WTC11 (cell line): Measurements from ENCODE around the gene SLC44A2. TPM values are rescaled to one million over a fixed set of nuclear protein-coding genes. Genes with fewer than 3 reads are reported as not detected.

Experiments
- ATAC-seq: fragments of 200-7000 bp; cut with Tn5 transposase; 2 replicates; pipeline ENCODE4 v1.10.0; 2021; ENCODE audit warnings: mild to moderate bottlenecking, moderate library complexity
- CTCF ChIA-PET: fragments of 300-600 bp; sonication (Branson Sonifier 250); formaldehyde crosslinking; loops from one replicate; lab custom pipeline; 2021; ENCODE audit warnings: antibody characterized with exemption; lab: Charles Lee
- POLR2A ChIA-PET: fragments of 350-600 bp; sonication (Branson Sonifier 250); formaldehyde crosslinking; loops from one replicate; lab custom pipeline; 2021; ENCODE audit warnings: antibody characterized with exemption; lab: Charles Lee
- DNase-seq: peaks from one replicate; pipeline ENCODE4 v3.0.0; 2021; ENCODE audit warnings: low spot score
- H3K27ac Mint-ChIP-seq: 2 replicates; pipeline ENCODE4 v1.8.0; 2021; ENCODE audit warnings: mixed read lengths
- H3K27me3 Mint-ChIP-seq: 2 replicates; pipeline ENCODE4 v1.8.0; 2021; ENCODE audit warnings: low read depth, mild to moderate bottlenecking, moderate library complexity, mixed read lengths
- H3K36me3 Mint-ChIP-seq: 2 replicates; pipeline ENCODE4 v1.8.0; 2021; ENCODE audit warnings: mixed read lengths
- H3K4me1 Mint-ChIP-seq: 2 replicates; pipeline ENCODE4 v1.8.0; 2022; ENCODE audit warnings: mixed read lengths
- H3K4me3 Mint-ChIP-seq: 2 replicates; pipeline ENCODE4 v1.8.0; 2021; ENCODE audit warnings: mild to moderate bottlenecking, moderate library complexity, mixed read lengths
- H3K9me3 Mint-ChIP-seq: 2 replicates; pipeline ENCODE4 v1.8.0; 2021; ENCODE audit warnings: mixed read lengths
- ATF1 ChIP-seq: sonication (generic); formaldehyde crosslinking; IDR thresholded peaks from 2 replicates; pipeline ENCODE4 v1.8.1; 2023; ENCODE audit warnings: mild to moderate bottlenecking, moderate library complexity, missing genetic modification reagents
- CREB1 ChIP-seq: sonication (generic); formaldehyde crosslinking; IDR thresholded peaks from 2 replicates; pipeline ENCODE4 v1.8.0; 2023; ENCODE audit warnings: mild to moderate bottlenecking, missing genetic modification reagents
- CREM ChIP-seq: sonication (generic); formaldehyde crosslinking; IDR thresholded peaks from 2 replicates; pipeline ENCODE4 v1.8.1; 2022; ENCODE audit warnings: mild to moderate bottlenecking, missing genetic modification reagents, moderate library complexity
- ELF4 ChIP-seq: sonication (generic); formaldehyde crosslinking; IDR thresholded peaks from 2 replicates; pipeline ENCODE4 v1.8.1; 2022; ENCODE audit warnings: low read depth, mild to moderate bottlenecking, moderate library complexity, missing genetic modification reagents
- ETV6 ChIP-seq: sonication (generic); formaldehyde crosslinking; IDR thresholded peaks from 2 replicates; pipeline ENCODE4 v1.8.1; 2022; ENCODE audit warnings: mild to moderate bottlenecking, missing genetic modification reagents
- FOXJ3 ChIP-seq: sonication (generic); formaldehyde crosslinking; IDR thresholded peaks from 2 replicates; pipeline ENCODE4 v1.9.0; 2021; ENCODE audit warnings: missing genetic modification reagents, mild to moderate bottlenecking, borderline replicate concordance
- FOXK1 ChIP-seq: sonication (generic); formaldehyde crosslinking; IDR thresholded peaks from 2 replicates; pipeline ENCODE4 v1.8.0; 2022; ENCODE audit warnings: mild to moderate bottlenecking, moderate library complexity, missing genetic modification reagents
- GABPB1 ChIP-seq: sonication (generic); formaldehyde crosslinking; IDR thresholded peaks from 2 replicates; pipeline ENCODE4 v1.8.1; 2023; ENCODE audit warnings: mild to moderate bottlenecking, missing genetic modification reagents
- MXD4 ChIP-seq: fragments of 250-450 bp; sonication (Bioruptor Pico); IDR thresholded peaks from 2 replicates; pipeline ENCODE4 v1.8.0; 2021; ENCODE audit warnings: mild to moderate bottlenecking, moderate library complexity, borderline replicate concordance
- NFATC4 ChIP-seq: fragments of 250-450 bp; sonication (Bioruptor Pico); IDR thresholded peaks from 2 replicates; pipeline ENCODE4 v1.9.0; 2021; ENCODE audit warnings: mild to moderate bottlenecking
- NFYB ChIP-seq: sonication (generic); formaldehyde crosslinking; conservative IDR thresholded peaks from 2 replicates; pipeline ENCODE4 v1.8.0; 2022; ENCODE audit warnings: low read depth, missing genetic modification reagents
- NR1H2 ChIP-seq: sonication (generic); formaldehyde crosslinking; IDR thresholded peaks from 2 replicates; pipeline ENCODE4 v1.9.0; 2021; ENCODE audit warnings: mild to moderate bottlenecking, moderate library complexity, missing genetic modification reagents
- NR3C1 ChIP-seq: sonication (generic); formaldehyde crosslinking; conservative IDR thresholded peaks from 2 replicates; pipeline ENCODE4 v1.8.1; 2023; ENCODE audit warnings: low read depth, mild to moderate bottlenecking, missing genetic modification reagents
- PRRX2 ChIP-seq: fragments of 250-450 bp; sonication (Bioruptor Pico); IDR thresholded peaks from 2 replicates; pipeline ENCODE4 v1.8.0; 2021; ENCODE audit warnings: mild to moderate bottlenecking
- RELA ChIP-seq: sonication (generic); formaldehyde crosslinking; IDR thresholded peaks from 2 replicates; pipeline ENCODE4 v1.8.1; 2022; ENCODE audit warnings: missing genetic modification reagents, mild to moderate bottlenecking, borderline replicate concordance
- RORB ChIP-seq: fragments of 250-450 bp; sonication (Bioruptor Pico); IDR thresholded peaks from 2 replicates; pipeline ENCODE4 v1.9.0; 2021; ENCODE audit warnings: mild to moderate bottlenecking
- SMAD3 ChIP-seq: sonication (generic); formaldehyde crosslinking; IDR thresholded peaks from 2 replicates; pipeline ENCODE4 v1.8.0; 2022; ENCODE audit warnings: missing genetic modification reagents, mild to moderate bottlenecking, borderline replicate concordance
- TEAD4 ChIP-seq: sonication (generic); formaldehyde crosslinking; IDR thresholded peaks from 2 replicates; pipeline ENCODE4 v1.8.0; 2022; ENCODE audit warnings: mild to moderate bottlenecking, missing genetic modification reagents
- ZBTB21 ChIP-seq: sonication (generic); formaldehyde crosslinking; IDR thresholded peaks from 2 replicates; pipeline ENCODE4 v1.8.1; 2023; ENCODE audit warnings: mild to moderate bottlenecking, missing genetic modification reagents, borderline replicate concordance
- ZNF138 ChIP-seq: sonication (generic); formaldehyde crosslinking; conservative IDR thresholded peaks from 2 replicates; pipeline ENCODE4 v1.8.1; 2022; ENCODE audit warnings: mild to moderate bottlenecking, moderate library complexity, missing genetic modification reagents
- ZNF263 ChIP-seq: sonication (generic); formaldehyde crosslinking; IDR thresholded peaks from 2 replicates; pipeline ENCODE4 v1.8.1; 2022; ENCODE audit warnings: low read depth, mild to moderate bottlenecking, moderate library complexity, missing genetic modification reagents
- total RNA-seq: library from RNA; stranded (reverse); gene quantifications from 3 replicates; pipeline ENCODE4 v1.2.3, GENCODE V29; 2021
- TF ChIP-seq, protein P1 (sequence below): sonication (generic); formaldehyde crosslinking; IDR thresholded peaks from 2 replicates; pipeline ENCODE4 v1.8.0; 2023; ENCODE audit warnings: missing genetic modification reagents
- TF ChIP-seq, protein P2 (sequence below): sonication (generic); formaldehyde crosslinking; IDR thresholded peaks from 2 replicates; pipeline ENCODE4 v1.8.1; 2023; ENCODE audit warnings: mild to moderate bottlenecking, missing genetic modification reagents
- TF ChIP-seq, protein P3 (sequence below): sonication (generic); formaldehyde crosslinking; IDR thresholded peaks from 2 replicates; pipeline ENCODE4 v1.8.1; 2022; ENCODE audit warnings: mild to moderate bottlenecking, moderate library complexity, missing genetic modification reagents
- TF ChIP-seq, protein P4 (sequence below): sonication (generic); formaldehyde crosslinking; IDR thresholded peaks from 2 replicates; pipeline ENCODE4 v1.8.0; 2022; ENCODE audit warnings: mild to moderate bottlenecking, missing genetic modification reagents
- TF ChIP-seq, protein P5 (sequence below): sonication (generic); formaldehyde crosslinking; IDR thresholded peaks from 2 replicates; pipeline ENCODE4 v1.8.0; 2022; ENCODE audit warnings: mild to moderate bottlenecking, missing genetic modification reagents
- TF ChIP-seq, protein P6 (sequence below): sonication (generic); formaldehyde crosslinking; conservative IDR thresholded peaks from 2 replicates; pipeline ENCODE4 v1.8.1; 2022; ENCODE audit warnings: mild to moderate bottlenecking, missing genetic modification reagents
- TF ChIP-seq, protein P7 (sequence below): fragments of 250-450 bp; sonication (Bioruptor Pico); IDR thresholded peaks from 2 replicates; pipeline ENCODE4 v1.9.0; 2021; ENCODE audit warnings: mild to moderate bottlenecking
- TF ChIP-seq, protein P8 (sequence below): sonication (generic); formaldehyde crosslinking; conservative IDR thresholded peaks from 2 replicates; pipeline ENCODE4 v1.8.1; 2023; ENCODE audit warnings: mild to moderate bottlenecking, low read depth, missing genetic modification reagents, moderate library complexity

The SLC44A2 gene
- total RNA-seq, 1 experiment from 2014 or later = 109 TPM

DNA sequence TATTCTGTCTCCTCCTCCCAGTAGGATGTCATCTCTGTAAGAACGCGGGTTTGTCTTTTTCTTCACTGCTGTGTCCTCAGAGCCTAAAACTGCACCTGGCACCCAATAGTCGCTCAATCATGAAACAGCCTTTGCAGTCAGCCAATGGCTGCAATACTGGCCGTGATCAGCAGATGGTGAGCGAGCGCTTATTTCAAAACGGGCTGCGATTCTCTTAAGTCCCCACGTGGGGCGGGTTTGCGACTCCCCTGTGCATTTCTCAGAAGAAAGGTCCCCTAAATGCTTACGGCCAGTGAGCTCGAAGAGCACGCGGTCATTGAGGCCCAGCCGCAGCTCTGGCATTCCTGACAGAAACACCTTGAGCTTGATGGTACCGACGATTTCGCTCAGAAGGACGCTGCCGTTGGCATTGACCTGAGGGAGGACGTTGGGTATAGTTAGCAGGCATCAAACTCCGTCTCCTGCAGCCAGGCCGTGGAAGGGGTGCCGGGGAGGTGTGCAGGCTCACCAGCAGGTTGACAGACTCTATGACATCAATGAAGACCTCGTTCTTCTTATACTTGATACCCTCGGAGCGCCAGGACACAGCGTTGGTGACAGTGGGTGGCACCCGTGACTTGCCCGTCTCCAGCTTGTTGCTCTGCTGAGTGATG, 44.2 kb upstream of the SLC44A2 start:
- Mint-ChIP-seq H3K9me3 (no peaks in the 10 kb centered on the region), H3K27ac (peak overlapping the region; percentile 84), H3K36me3 (peaks cover 51% of the 10 kb centered on the region), H3K4me1 (peaks cover 5% of the 10 kb centered on the region), H3K27me3 (no peaks in the 10 kb centered on the region), H3K4me3 (no peak overlapping the region)
- ChIA-PET CTCF (interaction anchor here (0.6 to 4.5 kb wide), 57 partner anchors 9 to 255 kb away, joined by 3 to 276 read pairs (median 5); partner anchors contain the start of genes DNM2, KRI1, QTRT1 and SLC44A2), POLR2A (interaction anchor here (0.9 to 1.1 kb wide), 2 partner anchors 21 to 64 kb away, joined by 3 to 7 read pairs; no protein-coding TSS in a partner anchor)
- peak; percentile 94 for DNase-seq
- peak; percentile 91 for ATAC-seq
- no peak for TF ChIP-seq ZBTB21 (CRISPR knock-in tag)
- TF ChIP-seq TEAD4 (CRISPR knock-in tag) = no peak
- no peak for TF ChIP-seq SMAD3 (CRISPR knock-in tag)
- no peak for TF ChIP-seq ETV6 (CRISPR knock-in tag)
- TF ChIP-seq ZNF263 (CRISPR knock-in tag) = no peak
- TF ChIP-seq CREM = no peak
- TF ChIP-seq, protein P1, sequence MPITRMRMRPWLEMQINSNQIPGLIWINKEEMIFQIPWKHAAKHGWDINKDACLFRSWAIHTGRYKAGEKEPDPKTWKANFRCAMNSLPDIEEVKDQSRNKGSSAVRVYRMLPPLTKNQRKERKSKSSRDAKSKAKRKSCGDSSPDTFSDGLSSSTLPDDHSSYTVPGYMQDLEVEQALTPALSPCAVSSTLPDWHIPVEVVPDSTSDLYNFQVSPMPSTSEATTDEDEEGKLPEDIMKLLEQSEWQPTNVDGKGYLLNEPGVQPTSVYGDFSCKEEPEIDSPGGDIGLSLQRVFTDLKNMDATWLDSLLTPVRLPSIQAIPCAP = no peak
- no peak for TF ChIP-seq NR3C1 (CRISPR knock-in tag)
- TF ChIP-seq, protein P2, sequence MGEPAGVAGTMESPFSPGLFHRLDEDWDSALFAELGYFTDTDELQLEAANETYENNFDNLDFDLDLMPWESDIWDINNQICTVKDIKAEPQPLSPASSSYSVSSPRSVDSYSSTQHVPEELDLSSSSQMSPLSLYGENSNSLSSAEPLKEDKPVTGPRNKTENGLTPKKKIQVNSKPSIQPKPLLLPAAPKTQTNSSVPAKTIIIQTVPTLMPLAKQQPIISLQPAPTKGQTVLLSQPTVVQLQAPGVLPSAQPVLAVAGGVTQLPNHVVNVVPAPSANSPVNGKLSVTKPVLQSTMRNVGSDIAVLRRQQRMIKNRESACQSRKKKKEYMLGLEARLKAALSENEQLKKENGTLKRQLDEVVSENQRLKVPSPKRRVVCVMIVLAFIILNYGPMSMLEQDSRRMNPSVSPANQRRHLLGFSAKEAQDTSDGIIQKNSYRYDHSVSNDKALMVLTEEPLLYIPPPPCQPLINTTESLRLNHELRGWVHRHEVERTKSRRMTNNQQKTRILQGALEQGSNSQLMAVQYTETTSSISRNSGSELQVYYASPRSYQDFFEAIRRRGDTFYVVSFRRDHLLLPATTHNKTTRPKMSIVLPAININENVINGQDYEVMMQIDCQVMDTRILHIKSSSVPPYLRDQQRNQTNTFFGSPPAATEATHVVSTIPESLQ (CRISPR knock-in tag) = no peak
- no peak for TF ChIP-seq PRRX2 (CRISPR knock-in tag)
- TF ChIP-seq ATF1 = no peak
- TF ChIP-seq ZNF138 = no peak
- TF ChIP-seq RORB = no peak
- no peak for TF ChIP-seq ELF4 (CRISPR knock-in tag)
- TF ChIP-seq, protein P3, sequence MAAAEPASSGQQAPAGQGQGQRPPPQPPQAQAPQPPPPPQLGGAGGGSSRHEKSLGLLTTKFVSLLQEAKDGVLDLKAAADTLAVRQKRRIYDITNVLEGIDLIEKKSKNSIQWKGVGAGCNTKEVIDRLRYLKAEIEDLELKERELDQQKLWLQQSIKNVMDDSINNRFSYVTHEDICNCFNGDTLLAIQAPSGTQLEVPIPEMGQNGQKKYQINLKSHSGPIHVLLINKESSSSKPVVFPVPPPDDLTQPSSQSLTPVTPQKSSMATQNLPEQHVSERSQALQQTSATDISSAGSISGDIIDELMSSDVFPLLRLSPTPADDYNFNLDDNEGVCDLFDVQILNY (CRISPR knock-in tag) = no peak
- TF ChIP-seq RELA = no peak
- TF ChIP-seq GABPB1 (CRISPR knock-in tag) = 0 out of 2 replicates have a peak, but pooled peaks have one; percentile 9
- no peak for TF ChIP-seq NFYB (CRISPR knock-in tag)
- TF ChIP-seq CREB1 (CRISPR knock-in tag) = no peak
- no peak for TF ChIP-seq FOXJ3 (CRISPR knock-in tag)
- TF ChIP-seq, protein P4, sequence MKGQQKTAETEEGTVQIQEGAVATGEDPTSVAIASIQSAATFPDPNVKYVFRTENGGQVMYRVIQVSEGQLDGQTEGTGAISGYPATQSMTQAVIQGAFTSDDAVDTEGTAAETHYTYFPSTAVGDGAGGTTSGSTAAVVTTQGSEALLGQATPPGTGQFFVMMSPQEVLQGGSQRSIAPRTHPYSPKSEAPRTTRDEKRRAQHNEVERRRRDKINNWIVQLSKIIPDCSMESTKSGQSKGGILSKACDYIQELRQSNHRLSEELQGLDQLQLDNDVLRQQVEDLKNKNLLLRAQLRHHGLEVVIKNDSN (CRISPR knock-in tag) = peak; percentile 62; the same call in 1 of the 2 replicates
- TF ChIP-seq, protein P5, sequence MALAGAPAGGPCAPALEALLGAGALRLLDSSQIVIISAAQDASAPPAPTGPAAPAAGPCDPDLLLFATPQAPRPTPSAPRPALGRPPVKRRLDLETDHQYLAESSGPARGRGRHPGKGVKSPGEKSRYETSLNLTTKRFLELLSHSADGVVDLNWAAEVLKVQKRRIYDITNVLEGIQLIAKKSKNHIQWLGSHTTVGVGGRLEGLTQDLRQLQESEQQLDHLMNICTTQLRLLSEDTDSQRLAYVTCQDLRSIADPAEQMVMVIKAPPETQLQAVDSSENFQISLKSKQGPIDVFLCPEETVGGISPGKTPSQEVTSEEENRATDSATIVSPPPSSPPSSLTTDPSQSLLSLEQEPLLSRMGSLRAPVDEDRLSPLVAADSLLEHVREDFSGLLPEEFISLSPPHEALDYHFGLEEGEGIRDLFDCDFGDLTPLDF (CRISPR knock-in tag) = no peak
- TF ChIP-seq MXD4 = no peak
- TF ChIP-seq NFATC4 (CRISPR knock-in tag) = no peak
- TF ChIP-seq FOXK1 (CRISPR knock-in tag) = no peak
- no peak for TF ChIP-seq NR1H2 (CRISPR knock-in tag)
- TF ChIP-seq, protein P6, sequence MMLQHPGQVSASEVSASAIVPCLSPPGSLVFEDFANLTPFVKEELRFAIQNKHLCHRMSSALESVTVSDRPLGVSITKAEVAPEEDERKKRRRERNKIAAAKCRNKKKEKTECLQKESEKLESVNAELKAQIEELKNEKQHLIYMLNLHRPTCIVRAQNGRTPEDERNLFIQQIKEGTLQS (CRISPR knock-in tag) = no peak
- TF ChIP-seq, protein P7, sequence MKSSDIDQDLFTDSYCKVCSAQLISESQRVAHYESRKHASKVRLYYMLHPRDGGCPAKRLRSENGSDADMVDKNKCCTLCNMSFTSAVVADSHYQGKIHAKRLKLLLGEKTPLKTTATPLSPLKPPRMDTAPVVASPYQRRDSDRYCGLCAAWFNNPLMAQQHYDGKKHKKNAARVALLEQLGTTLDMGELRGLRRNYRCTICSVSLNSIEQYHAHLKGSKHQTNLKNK (CRISPR knock-in tag) = no peak
- TF ChIP-seq, protein P8, sequence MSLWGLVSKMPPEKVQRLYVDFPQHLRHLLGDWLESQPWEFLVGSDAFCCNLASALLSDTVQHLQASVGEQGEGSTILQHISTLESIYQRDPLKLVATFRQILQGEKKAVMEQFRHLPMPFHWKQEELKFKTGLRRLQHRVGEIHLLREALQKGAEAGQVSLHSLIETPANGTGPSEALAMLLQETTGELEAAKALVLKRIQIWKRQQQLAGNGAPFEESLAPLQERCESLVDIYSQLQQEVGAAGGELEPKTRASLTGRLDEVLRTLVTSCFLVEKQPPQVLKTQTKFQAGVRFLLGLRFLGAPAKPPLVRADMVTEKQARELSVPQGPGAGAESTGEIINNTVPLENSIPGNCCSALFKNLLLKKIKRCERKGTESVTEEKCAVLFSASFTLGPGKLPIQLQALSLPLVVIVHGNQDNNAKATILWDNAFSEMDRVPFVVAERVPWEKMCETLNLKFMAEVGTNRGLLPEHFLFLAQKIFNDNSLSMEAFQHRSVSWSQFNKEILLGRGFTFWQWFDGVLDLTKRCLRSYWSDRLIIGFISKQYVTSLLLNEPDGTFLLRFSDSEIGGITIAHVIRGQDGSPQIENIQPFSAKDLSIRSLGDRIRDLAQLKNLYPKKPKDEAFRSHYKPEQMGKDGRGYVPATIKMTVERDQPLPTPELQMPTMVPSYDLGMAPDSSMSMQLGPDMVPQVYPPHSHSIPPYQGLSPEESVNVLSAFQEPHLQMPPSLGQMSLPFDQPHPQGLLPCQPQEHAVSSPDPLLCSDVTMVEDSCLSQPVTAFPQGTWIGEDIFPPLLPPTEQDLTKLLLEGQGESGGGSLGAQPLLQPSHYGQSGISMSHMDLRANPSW (CRISPR knock-in tag) = no peak
